Stimulated activated CD8-positive, alpha-beta memory T cell treated with anti-CD3 and anti-CD28 coated beads, Interleukin-7, amount 100 ng/mL, for 48 hours (primary cell): ENCODE results near the gene ZNF831.

ENCODE experiments used
- DNase-seq, 2 donors: peaks; one replicate each; pipeline ENCODE4 v3.0.0-alpha.2; 2020; ENCODE audit warnings: low read depth in 1 of 2; ENCODE audit errors: extremely low read depth in 1 of 2

ZNF831 gene

DNA sequence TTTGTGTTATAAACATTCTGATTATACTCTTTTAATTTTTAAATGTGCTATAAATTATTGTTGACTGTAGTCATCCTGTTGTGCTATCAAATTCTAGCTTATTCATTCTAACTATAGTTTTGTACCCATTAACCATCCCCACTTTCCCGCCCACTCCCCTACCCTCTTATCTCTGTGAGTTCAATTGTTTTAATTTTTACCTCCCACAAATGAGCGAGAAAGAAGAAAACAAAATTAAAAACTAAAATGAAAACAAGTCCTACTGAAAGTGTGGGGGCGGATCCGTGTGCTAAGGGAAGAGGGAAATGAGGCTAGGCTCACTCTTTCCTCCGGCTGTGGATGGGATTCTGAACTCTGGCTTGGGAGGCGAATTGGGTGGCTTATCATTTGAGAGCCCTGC, 6.6 kb upstream of the ZNF831 start:
- DNase-seq = no peak

- no peak for DNase-seq
These were observed 6.1 kb upstream of the ZNF831 start for GRCh38 chr20:59157531-59157930.

GRCh38 chr20:59157961-59158541, 5.6 kb upstream of the ZNF831 start:
- DNase-seq = no peak

- no peak for DNase-seq
These were observed 4.9 kb upstream of the ZNF831 start for GRCh38 chr20:59158673-59159072.

- DNase-seq = no peak
These were observed 4.5 kb upstream of the ZNF831 start for GRCh38 chr20:59159091-59159490.

- no peak for DNase-seq
These were observed 3.9 kb upstream of the ZNF831 start for GRCh38 chr20:59159493-59160376.

DNA sequence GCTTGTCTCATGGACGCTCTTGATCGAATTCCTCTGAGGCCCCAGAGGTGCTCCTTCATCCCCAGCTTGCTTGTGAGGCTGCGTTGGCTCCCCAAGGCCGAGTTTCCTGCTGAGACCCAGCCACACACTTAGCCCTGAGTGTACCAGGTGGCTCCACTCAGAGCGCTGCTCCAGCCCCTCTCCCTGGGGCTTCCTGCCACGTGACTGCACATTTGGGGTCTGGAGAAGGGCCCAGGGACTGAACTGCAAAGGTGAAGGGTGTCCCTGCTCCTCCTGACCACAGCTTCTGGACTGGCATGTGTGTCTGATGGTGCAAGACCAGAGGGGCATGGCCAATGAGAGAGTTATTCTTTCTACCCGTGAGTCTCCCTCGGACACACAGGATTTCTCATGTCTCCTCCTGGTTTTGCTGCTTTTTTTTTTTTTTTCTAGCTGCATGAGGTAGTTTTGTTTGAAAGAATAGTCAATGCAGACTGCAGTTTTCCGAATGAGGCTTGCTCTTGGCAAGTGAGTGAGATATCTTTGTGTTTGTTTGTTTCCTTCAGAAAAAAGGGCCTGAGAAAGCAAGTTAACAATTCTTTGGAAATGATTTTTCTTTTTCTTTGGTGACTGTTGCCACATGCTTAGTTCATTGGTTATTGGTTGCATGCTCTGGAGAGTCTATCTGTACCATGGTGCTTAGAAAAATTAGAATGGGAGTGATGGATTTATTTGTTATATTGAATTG, 3.1 kb upstream of the ZNF831 start:
- DNase-seq = no peak

- no peak for DNase-seq
These were observed 1.9 kb upstream of the ZNF831 start for GRCh38 chr20:59161721-59162120.

DNA sequence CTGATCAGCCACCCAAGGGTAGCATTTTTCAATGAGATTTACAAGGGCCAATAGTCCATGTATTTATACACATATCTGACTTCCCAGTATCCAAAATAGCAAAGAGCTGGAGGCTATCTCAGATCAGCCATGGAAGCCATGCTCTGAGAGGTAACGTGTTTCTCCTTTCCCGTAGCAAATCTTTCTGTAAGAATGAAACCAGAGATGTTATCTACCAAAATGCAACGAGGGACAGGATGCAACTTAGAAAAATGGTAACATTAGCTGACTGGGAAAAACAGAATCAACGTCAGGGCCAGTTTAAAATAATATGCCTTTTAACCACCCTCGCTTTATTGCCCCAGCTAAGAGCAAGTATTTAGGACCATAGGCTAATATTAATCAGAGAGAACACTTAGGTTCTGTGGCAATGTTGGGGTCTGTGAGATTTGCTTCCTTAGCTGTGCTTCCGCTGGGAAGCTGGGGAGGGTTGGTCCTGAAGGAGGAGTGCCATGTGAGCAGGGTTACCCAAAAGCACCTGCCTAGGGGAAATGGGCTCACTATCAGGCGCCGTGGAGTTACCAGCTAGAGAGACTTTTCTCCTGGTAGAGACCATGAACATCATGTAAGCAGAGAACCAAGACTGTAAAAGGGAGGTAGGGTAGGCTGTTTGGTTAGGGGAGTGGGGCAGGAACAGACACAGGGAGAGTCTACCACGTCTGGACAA, 1.2 kb downstream of the ZNF831 start:
- no peak for DNase-seq

DNA sequence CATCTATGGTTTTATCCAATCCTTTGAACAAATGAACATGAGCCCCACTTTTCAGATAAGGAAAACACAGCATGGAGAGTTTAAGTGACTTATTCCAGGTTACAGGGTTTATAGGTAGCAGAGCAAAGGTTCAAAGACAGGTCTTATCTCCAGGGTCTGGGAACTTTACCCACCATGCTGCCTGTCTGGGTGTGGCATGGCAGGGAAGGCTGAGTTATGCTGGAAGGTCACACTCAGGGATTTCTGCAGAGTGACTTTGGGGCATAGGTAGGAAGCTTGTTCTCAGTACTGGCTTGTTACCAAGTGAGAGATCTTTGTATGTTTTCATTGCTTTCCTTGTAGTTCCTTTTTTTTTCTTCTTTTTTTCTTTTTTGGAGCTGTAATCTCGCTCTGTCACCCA, 1.8 kb downstream of the ZNF831 start:
- DNase-seq = no peak

DNA sequence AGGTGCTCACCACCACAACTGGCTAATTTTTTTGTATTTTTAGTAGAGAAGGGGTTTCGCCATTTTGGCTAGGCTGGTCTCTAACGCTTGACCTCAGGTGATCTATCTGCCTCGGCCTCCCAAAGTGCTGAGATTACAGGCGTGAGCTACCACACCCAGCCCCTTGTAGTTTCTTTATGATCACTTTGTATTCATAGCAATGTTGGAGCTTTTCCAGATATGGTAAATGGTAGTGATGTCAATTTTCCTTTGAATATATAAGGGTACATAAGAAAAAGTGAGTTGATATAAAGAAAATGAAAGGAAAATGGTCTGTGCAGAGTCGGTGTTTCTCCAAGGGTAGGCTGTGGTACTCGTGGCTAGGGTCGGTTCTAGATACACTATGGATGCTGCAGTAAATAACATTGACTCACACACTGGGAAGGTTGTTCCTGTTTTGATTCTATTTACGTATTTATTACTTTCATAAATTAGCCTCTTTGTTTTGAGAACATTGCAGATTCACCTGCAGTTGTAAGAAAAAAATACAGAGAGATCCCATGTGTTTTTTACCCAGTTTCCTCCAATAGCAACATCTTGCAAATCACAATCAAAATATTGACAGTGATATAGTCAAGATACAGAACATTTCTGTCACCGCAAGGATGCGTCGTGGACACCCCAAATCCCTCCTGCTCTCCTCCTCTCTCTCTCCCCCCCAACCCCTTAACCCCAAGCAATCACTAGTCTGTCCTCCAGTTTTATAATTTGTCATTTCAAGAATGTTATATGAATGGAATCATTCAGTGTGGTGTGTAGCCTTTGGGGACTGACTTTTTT, 2.5 kb downstream of the ZNF831 start:
- DNase-seq = no peak

- no peak for DNase-seq
These were observed 7.1 kb downstream of the ZNF831 start for GRCh38 chr20:59170406-59171349.

GRCh38 chr20:59171986-59172385, 8.4 kb downstream of the ZNF831 start:
- no peak for DNase-seq

DNA sequence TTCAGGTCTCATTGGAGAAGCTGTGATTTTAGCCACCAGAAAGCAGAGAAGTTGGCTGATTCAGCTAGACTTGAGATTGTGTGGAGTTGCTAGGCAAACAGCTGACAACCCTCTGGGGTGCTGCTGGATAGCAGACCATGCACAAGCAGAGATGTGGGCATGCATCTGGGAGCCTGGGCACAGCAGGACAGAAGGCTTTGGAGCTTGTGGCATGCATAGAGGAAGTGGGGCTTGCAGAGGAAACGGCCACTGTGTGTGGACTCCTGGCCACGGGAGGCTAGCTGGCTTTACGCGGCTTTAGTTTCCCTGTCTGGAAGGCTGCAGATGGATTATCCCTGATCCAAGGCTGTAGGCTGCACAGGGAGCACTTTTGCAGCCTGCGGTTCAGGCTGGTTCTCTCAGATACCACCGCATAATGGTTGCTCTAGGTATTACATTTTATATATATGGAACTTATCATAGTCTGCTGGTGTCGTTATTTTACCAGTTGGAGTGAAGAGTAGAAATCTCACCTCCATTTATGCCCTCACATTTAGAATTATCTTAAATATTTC, 10.4 kb downstream of the ZNF831 start:
- no peak for DNase-seq

DNA sequence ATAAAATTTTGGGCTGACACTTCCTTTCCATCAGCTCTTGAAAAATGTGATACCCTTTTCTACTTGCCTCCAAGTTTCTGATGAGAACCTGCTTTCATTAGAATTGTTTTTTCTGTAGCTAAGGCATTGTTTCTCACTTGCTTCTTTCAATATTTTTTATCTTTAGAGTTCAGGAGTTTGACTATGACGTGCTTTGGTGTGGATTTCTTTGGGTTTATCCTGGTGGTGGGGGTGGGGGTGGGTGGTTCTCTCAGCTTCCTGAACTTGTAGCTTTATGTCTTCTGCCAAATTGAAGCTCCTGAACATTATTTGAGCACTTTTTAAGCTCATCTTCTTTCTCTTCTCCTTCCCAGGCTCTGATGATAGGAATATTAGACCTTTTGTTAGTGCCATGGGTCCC, 11.4 kb downstream of the ZNF831 start:
- DNase-seq = no peak

DNA sequence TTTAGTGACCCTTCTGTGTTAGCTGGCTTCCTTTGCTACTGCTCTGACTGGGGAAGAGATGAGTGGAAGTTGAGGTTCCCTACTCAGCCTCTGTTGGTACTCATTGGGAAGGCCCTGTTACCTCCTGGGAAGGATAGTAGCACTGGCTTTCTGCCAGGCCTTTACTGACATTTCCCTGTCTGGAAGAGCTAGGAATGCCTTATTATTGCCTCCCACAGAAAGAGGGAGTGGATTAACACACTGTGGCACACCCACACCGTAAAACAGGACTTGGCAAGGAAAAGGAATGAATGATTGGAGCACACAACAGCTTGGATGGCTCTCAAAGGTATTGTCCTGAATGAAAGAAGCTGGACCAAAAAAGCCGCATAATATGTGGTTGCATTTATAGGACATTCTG, 12.2 kb downstream of the ZNF831 start:
- no peak for DNase-seq

- DNase-seq = no peak
These were observed 13.2 kb downstream of the ZNF831 start for GRCh38 chr20:59176812-59177211.

- no peak for DNase-seq
These were observed 13.9 kb downstream of the ZNF831 start for GRCh38 chr20:59177266-59178250.
